CD14-positive monocyte (primary cell): Measurements from ENCODE around the gene IL13. TPM values are rescaled to one million over a fixed set of nuclear protein-coding genes. Genes with fewer than 3 reads are reported as not detected.

Source experiments
- DNase-seq, 3 donors: peaks; one replicate each; pipeline ENCODE4 v3.0.0-alpha.2; 2011 to 2022
- H2AFZ ChIP-seq: 2 replicates; pipeline ENCODE4 v1.6.0; 2012; ENCODE audit warnings: mild to moderate bottlenecking, low read depth, low read length, inconsistent platforms; ENCODE audit not compliant: insufficient read depth, poor library complexity, severe bottlenecking
- H3K27ac ChIP-seq, 2 donors: 1 replicate in 1 of 2; 2 replicates in 1 of 2; pipeline ENCODE4 v1.5.1; 2012 to 2013; ENCODE audit warnings: low read length in 2 of 2, control low read depth in 1 of 2, inconsistent platforms in 1 of 2, low read depth in 1 of 2, mild to moderate bottlenecking in 1 of 2
- H3K27me3 ChIP-seq, 2 donors: one replicate each; pipeline versions ENCODE4 v1.6.0 to v1.6.1; 2011 to 2013; ENCODE audit warnings: low read length in 2 of 2; ENCODE audit not compliant: control insufficient read depth in 2 of 2, insufficient read depth in 2 of 2
- H3K36me3 ChIP-seq, 2 donors: replicated peaks in 1 of 2; 1 replicate in 1 of 2; 2 replicates in 1 of 2; pipeline versions ENCODE4 v1.5.1 to v1.6.1; 2012 to 2013; ENCODE audit warnings: low read length in 2 of 2, control low read depth in 1 of 2, inconsistent platforms in 1 of 2, mild to moderate bottlenecking in 1 of 2; ENCODE audit not compliant: insufficient read depth in 2 of 2, control insufficient read depth in 1 of 2
- H3K4me1 ChIP-seq, 2 donors: 1 replicate in 1 of 2; 2 replicates in 1 of 2; pipeline versions ENCODE4 v1.5.1 to v1.6.1; 2012 to 2013; ENCODE audit warnings: low read length in 2 of 2, control low read depth in 1 of 2, inconsistent platforms in 1 of 2, mild to moderate bottlenecking in 1 of 2, moderate library complexity in 1 of 2; ENCODE audit not compliant: insufficient read depth in 2 of 2, control insufficient read depth in 1 of 2
- H3K4me2 ChIP-seq: replicated peaks from 2 replicates; pipeline ENCODE3; 2012; ENCODE audit warnings: low read length, moderate library complexity, mild to moderate bottlenecking; ENCODE audit not compliant: poor library complexity, severe bottlenecking; ENCODE audit errors: extremely low read depth
- H3K4me3 ChIP-seq, 3 experiments: fragments of 200-600 bp in 1 of 3; sonication (generic) in 1 of 3; replicated peaks in 1 of 3; 1 replicate in 2 of 3; 2 replicates in 1 of 3; pipeline ENCODE4 v1.5.1; 2011 to 2013; ENCODE audit warnings: low read length in 3 of 3, mild to moderate bottlenecking in 3 of 3, control low read depth in 2 of 3, low read depth in 2 of 3, inconsistent platforms in 1 of 3, moderate library complexity in 1 of 3
- H3K79me2 ChIP-seq: 2 replicates; pipeline ENCODE4 v1.6.0; 2012; ENCODE audit warnings: mild to moderate bottlenecking, control low read depth, inconsistent platforms, low read length, moderate library complexity; ENCODE audit not compliant: insufficient read depth
- H3K9ac ChIP-seq: 2 replicates; pipeline ENCODE4 v1.6.0; 2017; ENCODE audit warnings: low read length, mild to moderate bottlenecking; ENCODE audit not compliant: insufficient read depth, poor library complexity, severe bottlenecking
- H3K9me3 ChIP-seq, 2 donors: replicated peaks in 1 of 2; 1 replicate in 1 of 2; 2 replicates in 1 of 2; pipeline versions ENCODE4 v1.5.1 to v1.6.1; 2012 to 2013; ENCODE audit warnings: low read length in 2 of 2, control low read depth in 1 of 2; ENCODE audit not compliant: control insufficient read depth in 1 of 2, insufficient read depth in 1 of 2
- H4K20me1 ChIP-seq: 2 replicates; pipeline ENCODE4 v1.6.0; 2012; ENCODE audit warnings: mild to moderate bottlenecking, low read length, control low read depth, moderate library complexity; ENCODE audit not compliant: insufficient read depth
- H3K27ac Mint-ChIP-seq, 7 donors: one replicate each; pipeline ENCODE4 v1.8.0; 2020; ENCODE audit warnings: mild to moderate bottlenecking in 7 of 7, mixed read lengths in 7 of 7, moderate library complexity in 6 of 7, inconsistent platforms in 2 of 7
- H3K27me3 Mint-ChIP-seq, 3 donors: one replicate each; pipeline ENCODE4 v1.8.0; 2021 to 2022; ENCODE audit warnings: low read depth in 3 of 3, mild to moderate bottlenecking in 3 of 3, mixed read lengths in 3 of 3, moderate library complexity in 3 of 3, inconsistent platforms in 1 of 3
- H3K36me3 Mint-ChIP-seq, 2 donors: one replicate each; pipeline ENCODE4 v1.8.0; 2020; ENCODE audit warnings: mixed read lengths in 2 of 2, inconsistent platforms in 1 of 2, mild to moderate bottlenecking in 1 of 2
- H3K4me1 Mint-ChIP-seq: one replicate; pipeline ENCODE4 v1.8.0; 2020; ENCODE audit warnings: mild to moderate bottlenecking, mixed read lengths
- H3K4me3 Mint-ChIP-seq, 2 donors: one replicate each; pipeline ENCODE4 v1.8.0; 2020; ENCODE audit warnings: mild to moderate bottlenecking in 2 of 2, mixed read lengths in 2 of 2, moderate library complexity in 1 of 2
- H3K9me3 Mint-ChIP-seq, 7 donors: one replicate each; pipeline ENCODE4 v1.8.0; 2020 to 2022; ENCODE audit warnings: mixed read lengths in 7 of 7, mild to moderate bottlenecking in 6 of 7, moderate library complexity in 6 of 7, inconsistent platforms in 2 of 7
- CTCF ChIP-seq: fragments of 200-600 bp; IDR thresholded peaks from one replicate; pipeline ENCODE4 v1.8.0; 2022; ENCODE audit warnings: antibody characterized with exemption, mild to moderate bottlenecking
- WGBS: methylation state at CpG from one replicate; pipeline ENCODE4 v1.1.5; 2013; ENCODE audit warnings: missing lambda C conversion rate; ENCODE audit not compliant: insufficient coverage; 5-methylcytosine and 5-hydroxymethylcytosine counted together
- intact Hi-C, 2 donors: fragments of 100-400 bp; cut with micrococcal nuclease; formaldehyde crosslinking; loops; one replicate each; pipeline versions ENCODE4 v1.15.0 to v1.15.1; 2023
- polyA plus RNA-seq, 3 donors: library from polyadenylated mRNA; depleted of rRNA in 1 of 3; unstranded in 2 of 3; stranded (reverse) in 1 of 3; fragments of 300-500 nt in 2 of 3; fragments of >200 nt in 1 of 3; fragmentation: Illumina TruSeq in 2 of 3; gene quantifications; 1 replicate in 2 of 3; 2 replicates in 1 of 3; pipeline ENCODE4 v1.2.3, GENCODE V29; 2012 to 2021

Gene IL13
- polyA plus RNA-seq, 3 donors, result not detected

DNA sequence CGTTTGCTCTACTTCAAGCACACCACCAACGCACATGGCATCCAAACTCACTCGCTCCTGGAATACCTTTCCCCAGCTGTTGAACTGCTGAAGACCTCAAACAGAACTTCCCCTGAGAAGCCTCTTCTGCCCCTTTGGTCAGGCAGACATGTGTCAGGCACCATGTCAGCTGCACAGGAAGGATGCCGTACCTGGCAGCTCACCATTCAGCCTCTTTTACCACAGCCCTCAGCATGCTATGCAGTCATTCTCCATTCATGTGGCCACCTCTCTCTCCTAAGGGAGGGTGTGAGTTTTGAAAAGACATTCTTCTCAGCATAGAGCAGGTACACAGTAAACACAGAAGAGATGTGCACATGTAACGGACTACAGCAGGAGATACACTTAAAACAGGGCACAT lies 30.0 kb downstream of the IL13 start:
- intact Hi-C loops, result no loop called here
- no peak overlapping the region for H3K4me3 Mint-ChIP-seq

DNA sequence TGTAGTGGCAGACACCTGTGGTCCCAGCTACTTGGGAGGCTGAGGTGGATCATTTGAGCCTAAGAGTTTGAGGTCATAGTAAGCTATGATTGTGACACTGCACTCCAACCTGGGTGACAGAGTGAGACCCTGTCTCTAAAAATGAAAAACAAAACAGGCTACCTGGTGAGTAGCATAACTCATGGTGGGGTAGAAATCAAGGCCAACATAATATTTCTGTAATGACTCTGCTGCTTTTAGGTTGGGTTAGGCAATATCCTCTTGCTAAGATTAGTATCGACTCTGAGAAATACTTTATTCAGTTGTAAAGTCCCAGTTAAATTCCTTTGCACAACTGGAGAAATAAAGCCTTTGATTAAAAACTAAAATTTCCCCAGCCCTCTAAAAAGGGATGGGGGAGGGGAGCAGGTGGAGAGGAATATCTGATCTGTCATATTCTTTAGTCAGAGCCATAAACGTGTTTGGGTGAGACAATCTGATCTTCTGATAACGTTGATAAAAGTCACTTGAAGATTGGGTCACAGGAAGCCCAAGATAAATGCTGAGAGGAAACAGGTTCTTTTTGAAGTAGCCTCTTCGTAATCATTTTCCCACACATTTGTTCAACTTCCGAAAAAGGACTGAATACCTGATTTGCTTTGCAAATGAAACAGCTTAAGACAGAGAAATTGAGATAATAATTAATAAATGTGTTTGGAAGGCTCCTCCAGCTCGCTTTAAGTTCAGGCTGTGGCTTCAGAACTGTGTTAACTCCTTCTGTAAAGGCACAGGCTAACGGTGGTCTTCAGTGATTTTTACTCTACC lies 30.8 kb downstream of the IL13 start:
- H3K4me3 Mint-ChIP-seq, result peak overlapping the region; percentile 34 to 54
- Histone ChIP-seq H3K27me3 (no peaks in the 10 kb centered on the region), H3K79me2 (no peaks in the 10 kb centered on the region), H3K4me1 (peaks cover 14 to 15% of the 10 kb centered on the region in 2 donors), H3K4me2 (peak overlapping the region; percentile 6), H3K27ac (no peak overlapping the region), H3K4me3 (no peak overlapping the region), H3K36me3 (no peaks in the 10 kb centered on the region), H4K20me1 (no peaks in the 10 kb centered on the region), H3K9ac (peak overlapping the region; percentile 10), H3K9me3 (no peaks in the 10 kb centered on the region), H2AFZ (peak overlapping the region; percentile 14)
- H3K27ac Mint-ChIP-seq, result peak overlapping the region in 2 of 7 donors; percentile 19 to 75
- peaks cover 0 to 1% (median 0%) of the 10 kb centered on the region in 3 donors for H3K27me3 Mint-ChIP-seq
- intact Hi-C loops, result no loop called here
- 0% methylated on average over 2 of the region's 7 CpGs for WGBS
- no peaks in the 10 kb centered on the region for H3K36me3 Mint-ChIP-seq
- TF ChIP-seq CTCF, result no peak
- H3K4me1 Mint-ChIP-seq, result peaks cover 24% of the 10 kb centered on the region
- H3K9me3 Mint-ChIP-seq, result no peaks in the 10 kb centered on the region
- DNase-seq, result no peak

More for the DNA sequence above, 30.0 kb downstream of the IL13 start:
- Mint-ChIP-seq H3K27ac (no peak overlapping the region), H3K36me3 (no peaks in the 10 kb centered on the region), H3K27me3 (peaks cover 0 to 1% (median 0%) of the 10 kb centered on the region in 3 donors), H3K9me3 (no peaks in the 10 kb centered on the region), H3K4me1 (peaks cover 24% of the 10 kb centered on the region)
- WGBS, result 79% methylated on average over 4 of the region's 5 CpGs
- Histone ChIP-seq H3K9ac (no peak overlapping the region), H3K4me2 (no peak overlapping the region), H3K36me3 (no peaks in the 10 kb centered on the region), H3K4me1 (peaks cover 14 to 15% of the 10 kb centered on the region in 2 donors), H2AFZ (no peak overlapping the region), H3K79me2 (no peaks in the 10 kb centered on the region), H3K27me3 (no peaks in the 10 kb centered on the region), H3K27ac (no peak overlapping the region), H3K4me3 (no peak overlapping the region), H4K20me1 (no peaks in the 10 kb centered on the region), H3K9me3 (no peaks in the 10 kb centered on the region)
- TF ChIP-seq CTCF, result no peak
- no peak for DNase-seq
